ENCODE data around the gene LIME1. TPM values are rescaled to one million over a fixed set of nuclear protein-coding genes. Genes with fewer than 3 reads are reported as not detected.
A peak's percentile ranks its signal among the peaks of the same experiment; 100 is the strongest.

Gene LIME1
- total and polyA plus RNA-seq, 10 of the 15 experiments (the other 5 are each of a cell fraction or from before 2014, with no cell fraction given): 0.35 to 154 (median 49.9) TPM

DNA sequence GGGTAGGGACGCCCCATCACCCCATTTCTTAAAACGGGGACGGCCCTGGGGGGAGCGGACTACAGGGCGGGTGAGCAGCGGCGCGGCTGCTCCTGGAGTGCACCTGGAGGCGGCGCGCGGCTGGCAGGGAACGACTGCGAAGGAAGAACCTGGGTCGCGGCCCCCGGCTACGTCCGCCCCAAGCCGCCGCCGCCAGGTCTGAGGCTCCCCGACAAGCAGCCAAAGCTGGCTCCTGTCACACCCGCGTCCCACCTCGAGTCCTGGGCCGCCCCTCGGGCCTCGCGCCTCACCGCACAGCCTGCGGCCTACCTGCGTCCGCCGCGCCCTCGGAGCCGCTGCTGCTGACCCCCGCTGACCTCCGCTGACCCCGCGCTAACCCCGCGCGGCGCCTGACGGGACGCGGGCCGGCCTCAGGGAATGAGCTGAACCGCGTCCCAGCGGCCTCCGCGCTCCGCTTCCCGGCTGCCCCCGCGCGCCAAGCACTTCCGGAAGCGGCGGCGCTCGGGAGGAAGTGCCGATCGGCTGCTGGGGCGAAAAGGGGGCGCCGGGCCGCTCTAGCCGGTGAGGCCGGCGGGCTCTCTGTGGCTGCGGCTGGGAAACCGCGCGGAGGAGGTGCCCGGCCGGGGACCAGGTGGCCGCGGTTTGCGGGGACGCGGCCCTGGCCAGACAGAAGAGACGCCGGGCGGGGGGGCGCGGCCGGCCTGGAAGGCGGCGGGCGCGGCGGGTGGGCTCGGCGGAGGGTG, 28.7 kb upstream of the LIME1 start, which contains the start of the genes ARFRP1 and ZGPAT (continued):
- TF ChIP-seq DPF2 (IDR thresholded peaks at IDR 0.05) (peak; percentile 70; the same call in 1 of the 2 replicates), EED (IDR thresholded peaks at IDR 0.05; ENCODE audit: low read depth) (no peak), ZNF207 (IDR thresholded peaks at IDR 0.05; ENCODE audit: borderline replicate concordance) (peak; percentile 98), SMARCA5 (IDR thresholded peaks at IDR 0.05) (peak; percentile 24; the same call in 1 of the 2 replicates), KAT2A (conservative IDR thresholded peaks at IDR 0.05; ENCODE audit: control insufficient read depth, low read depth, low read length) (no peak), BHLHE40 (IDR thresholded peaks at IDR 0.05; ENCODE audit: borderline replicate concordance in 1 of 2, low read depth in 2 of 2, low read length in 1 of 2) (peak; percentile 40 to 77; a peak in 2 of 4 replicates), RUNX3 (IDR thresholded peaks at IDR 0.05; ENCODE audit: low read length) (peak; percentile 66), PAX5 (IDR thresholded peaks at IDR 0.05; ENCODE audit: borderline replicate concordance, low read depth, low read length) (0 out of 2 replicates have a peak, but pooled peaks have one; percentile 12), SMAD5 (IDR thresholded peaks at IDR 0.05; ENCODE audit: low read depth) (no peak), SPI1 (IDR thresholded peaks at IDR 0.05; ENCODE audit: borderline replicate concordance, insufficient read depth, low read depth, low read length) (peak; percentile 84; the same call in 1 of the 2 replicates), NR2F1 (conservative IDR thresholded peaks at IDR 0.05) (peak; percentile 100), SIN3A (IDR thresholded peaks at IDR 0.05; ENCODE audit: low read depth, low read length) (peak; percentile 85; the same call in 1 of the 2 replicates), ZNF622 (IDR thresholded peaks at IDR 0.05) (no peak), TCF12 (IDR thresholded peaks at IDR 0.05; ENCODE audit: low read depth, low read length) (peak; percentile 76; the same call in 1 of the 2 replicates), CEBPB (IDR thresholded peaks at IDR 0.05; ENCODE audit: borderline replicate concordance in 1 of 2, low read depth in 2 of 2, low read length in 2 of 2) (no peak), FOS (IDR thresholded peaks at IDR 0.05; ENCODE audit: borderline replicate concordance, extremely low read depth, insufficient read length) (no peak), IRF4 (IDR thresholded peaks at IDR 0.05; ENCODE audit: low read depth, low read length) (no peak), IKZF1 (conservative IDR thresholded peaks at IDR 0.05) (peak; percentile 98), E2F4 (IDR thresholded peaks at IDR 0.05; ENCODE audit: low read depth, low read length) (no peak), EZH2 (IDR thresholded peaks at IDR 0.05; ENCODE audit: borderline replicate concordance, control insufficient read depth, low read depth, low read length) (no peak), NR2C2 (IDR thresholded peaks at IDR 0.05; ENCODE audit: borderline replicate concordance, control insufficient read depth, insufficient read length, low read depth) (peak; percentile 86), ETV6 (conservative IDR thresholded peaks at IDR 0.05 in 1 of 2, IDR thresholded peaks at IDR 0.05 in 1 of 2; ENCODE audit: borderline replicate concordance in 1 of 2, low read depth in 1 of 2) (peak in 1 of 2 experiments; percentile 74; a peak in 2 of 4 replicates), LARP7 (IDR thresholded peaks at IDR 0.05) (peak; percentile 86), MXI1 (IDR thresholded peaks at IDR 0.05; ENCODE audit: low read depth, low read length) (peak; percentile 73; the same call in 1 of the 2 replicates), EGR1 (IDR thresholded peaks at IDR 0.05; ENCODE audit: borderline replicate concordance in 1 of 2, low read depth in 2 of 2, low read length in 2 of 2) (peak; percentile 42 to 51), TBL1XR1 (IDR thresholded peaks at IDR 0.05; ENCODE audit: low read depth, low read length) (peak; percentile 96), RB1 (IDR thresholded peaks at IDR 0.05; ENCODE audit: borderline replicate concordance) (peak; percentile 54; the same call in 1 of the 2 replicates), TAF1 (IDR thresholded peaks at IDR 0.05; ENCODE audit: borderline replicate concordance, low read depth, low read length) (peak; percentile 68; the same call in 1 of the 2 replicates), ZBTB33 (IDR thresholded peaks at IDR 0.05) (no peak)

All from GM12878 (cell line).